Hepatic stellate cell (primary cell): ENCODE measurements around the gene TSEN2.
"Not testable (repeated sequence)": the region's sequence is repeated elsewhere in the genome, so short reads cannot be mapped to it uniquely, and the experiment has no call there.

Source experiments
- DNase-seq: peaks from one replicate; pipeline ENCODE4 v3.0.0; 2011; ENCODE audit warnings: low spot score

Gene TSEN2

DNA sequence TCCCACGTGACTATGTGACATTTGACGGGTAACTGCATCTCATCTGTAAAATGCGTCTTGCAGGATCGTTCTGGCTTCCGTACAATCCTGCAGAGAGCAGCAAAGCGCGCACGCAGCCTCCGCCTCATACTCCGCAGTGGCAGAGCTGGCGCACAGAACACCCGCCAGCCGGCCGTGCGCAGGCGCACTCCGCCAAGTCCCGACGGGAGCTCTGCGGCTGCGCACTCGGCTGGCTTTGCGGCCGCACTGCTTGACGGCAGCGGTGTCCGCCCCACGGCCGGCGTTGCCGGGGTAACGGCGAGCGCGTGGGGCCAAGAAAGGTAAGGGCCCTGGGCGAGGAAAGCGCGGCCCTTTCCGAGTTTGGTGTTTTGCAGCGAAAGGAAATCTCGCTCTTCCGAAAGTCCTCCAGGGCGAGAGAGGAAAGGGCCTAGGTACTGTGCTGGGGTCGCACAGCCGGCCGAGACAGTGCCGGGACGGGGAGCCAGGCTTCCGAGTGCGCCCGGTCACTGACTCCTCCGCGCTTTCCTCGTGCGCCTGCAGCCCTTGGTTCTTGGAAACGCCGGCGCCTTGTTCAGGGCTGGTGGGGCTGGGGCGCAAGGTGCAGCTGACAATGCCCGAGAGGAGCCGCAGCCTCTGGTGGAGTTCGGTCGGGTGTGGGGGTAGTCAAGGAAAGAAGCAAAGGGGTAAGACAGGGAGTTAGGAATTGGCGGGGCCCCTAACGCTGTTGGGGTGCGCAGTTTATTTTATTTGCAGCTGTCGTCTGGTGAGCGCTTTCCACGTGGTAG, at the start of gene TSEN2:
Gene TSEN2, plus strand, starts transcription at position 283 of the 785 bp plus-strand sequence. CDS start 5,321 bp downstream, outside the sequence.
- DNase-seq, result peak; percentile 99

DNA sequence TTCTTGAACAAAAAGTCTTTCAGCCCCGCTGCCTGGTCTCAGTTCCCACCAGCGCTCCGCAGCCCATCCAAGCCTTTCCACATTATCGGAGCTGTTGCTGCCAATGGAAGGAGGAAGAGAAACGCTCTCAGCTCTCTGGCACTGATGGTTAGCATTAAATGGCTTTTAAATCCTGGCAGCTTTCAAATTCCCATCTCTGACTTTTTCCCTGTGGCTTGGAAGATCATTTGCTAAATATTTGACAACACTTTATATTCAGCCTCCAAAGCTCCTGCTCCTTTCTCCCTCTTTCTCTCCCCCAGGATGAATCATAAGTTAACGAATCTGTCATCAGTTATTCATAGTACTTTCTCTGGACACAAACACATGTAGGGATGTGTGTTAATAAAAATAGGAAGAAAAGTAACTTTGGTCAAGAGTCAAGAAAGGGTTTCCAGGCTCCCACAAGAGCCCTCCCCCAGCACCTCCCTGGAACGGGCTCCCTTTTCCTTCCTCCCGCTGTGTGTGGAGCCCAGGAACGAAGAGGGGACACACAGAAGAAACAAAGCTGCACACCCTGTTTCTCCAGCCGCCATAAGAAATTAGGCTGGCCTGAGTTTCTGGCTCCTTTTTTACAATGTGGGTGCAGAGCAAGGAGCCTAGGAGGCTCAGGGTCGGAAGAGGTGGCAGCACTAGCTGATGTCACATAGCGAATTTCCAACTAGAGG, 47.6 kb upstream of the TSEN2 start:
- DNase-seq, result no peak

DNA sequence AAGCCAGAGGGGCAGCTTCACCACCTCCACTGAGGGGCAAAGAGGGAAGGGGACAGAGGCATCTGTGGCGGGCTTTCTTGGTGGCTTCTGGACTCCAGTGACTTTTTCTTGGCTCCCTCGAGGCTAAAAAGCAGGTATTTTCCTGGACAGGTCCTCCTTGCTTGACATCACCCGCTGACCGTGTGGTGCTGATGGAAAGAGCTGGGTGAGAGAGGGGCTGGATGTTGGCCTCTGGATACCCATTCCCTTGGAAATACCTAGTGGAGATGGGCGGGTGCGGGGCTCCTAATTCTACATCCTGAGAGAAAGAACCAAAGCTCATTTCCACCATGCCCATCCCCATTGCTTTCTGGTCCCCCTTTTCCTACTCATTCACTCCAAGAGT, 47.1 kb upstream of the TSEN2 start:
- DNase-seq, result no peak

DNA sequence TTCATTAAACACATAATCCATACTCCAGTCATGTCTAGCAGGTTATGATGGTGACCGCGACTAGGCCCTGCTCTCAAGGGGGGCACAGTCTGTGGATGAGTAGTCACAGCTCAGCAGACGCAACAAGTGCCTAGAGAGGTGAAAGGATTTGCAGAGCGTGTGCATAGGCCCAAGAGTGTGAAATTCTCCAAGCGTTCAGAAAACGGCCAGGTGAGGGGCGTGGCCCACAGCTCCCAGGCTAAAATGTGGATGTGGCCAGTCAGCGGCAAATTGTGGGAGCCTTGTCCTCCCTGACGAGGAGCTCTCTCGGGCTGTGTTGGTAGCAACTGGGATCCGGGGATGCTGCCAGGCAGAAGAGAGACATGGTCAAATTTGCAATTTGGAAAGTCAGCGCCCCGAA, 46.4 kb upstream of the TSEN2 start:
- DNase-seq, result no peak

DNA sequence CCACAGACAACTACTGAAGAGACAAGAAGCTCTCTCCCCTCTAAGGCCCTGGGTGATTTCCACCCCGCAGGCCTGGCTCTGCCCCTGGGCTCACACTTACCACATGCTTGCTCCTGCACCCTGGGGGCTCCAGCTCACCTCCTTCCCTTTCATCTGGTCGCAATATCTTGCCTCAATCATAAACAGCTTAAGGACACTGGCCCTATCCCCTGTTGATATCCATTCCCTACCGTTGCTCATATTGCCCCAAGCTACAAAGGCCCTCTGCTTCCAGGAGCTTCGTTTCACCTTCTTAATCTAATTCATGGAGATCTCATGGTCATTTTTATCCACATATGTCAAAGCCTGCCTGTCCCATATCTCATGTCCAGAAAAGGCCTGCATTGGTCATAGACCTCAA, 46.0 kb upstream of the TSEN2 start:
- no peak for DNase-seq

DNA sequence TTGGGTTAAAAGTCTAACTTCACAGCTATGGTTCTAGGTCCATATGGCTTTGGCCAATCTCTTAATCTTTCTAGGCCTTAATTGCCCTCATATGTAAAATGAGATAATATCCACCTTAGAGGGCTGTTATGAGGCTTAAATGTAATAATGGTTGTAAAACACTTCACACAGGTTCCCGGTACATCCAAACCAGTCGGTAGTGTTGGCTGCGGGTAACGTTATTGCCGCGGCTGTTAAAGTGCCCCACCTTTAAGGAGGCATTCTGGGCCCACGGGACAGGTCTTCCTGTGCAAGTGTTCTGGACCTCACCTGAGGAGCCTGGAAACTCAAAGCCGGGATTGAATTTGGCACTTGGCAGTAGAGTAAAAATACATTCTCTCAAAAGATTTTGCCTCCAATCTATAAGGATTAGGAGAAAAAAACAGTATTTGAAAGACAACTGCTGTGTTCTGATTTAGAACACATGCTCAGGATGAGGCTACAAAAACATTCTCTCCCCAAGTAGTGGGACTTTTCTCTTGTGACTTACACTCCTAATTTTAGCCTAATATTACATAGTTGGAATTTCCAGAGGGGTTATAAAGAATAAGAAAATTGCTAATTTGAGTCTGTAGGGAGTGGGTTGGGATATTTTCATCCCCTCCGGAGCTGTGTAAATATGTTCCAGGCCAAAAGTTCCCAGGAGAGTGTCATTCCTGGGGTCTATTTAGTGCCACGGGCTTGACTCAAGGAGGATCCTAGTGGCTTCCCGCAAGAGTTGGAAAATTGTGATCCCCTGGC, 44.9 kb upstream of the TSEN2 start:
- DNase-seq, result no peak

DNA sequence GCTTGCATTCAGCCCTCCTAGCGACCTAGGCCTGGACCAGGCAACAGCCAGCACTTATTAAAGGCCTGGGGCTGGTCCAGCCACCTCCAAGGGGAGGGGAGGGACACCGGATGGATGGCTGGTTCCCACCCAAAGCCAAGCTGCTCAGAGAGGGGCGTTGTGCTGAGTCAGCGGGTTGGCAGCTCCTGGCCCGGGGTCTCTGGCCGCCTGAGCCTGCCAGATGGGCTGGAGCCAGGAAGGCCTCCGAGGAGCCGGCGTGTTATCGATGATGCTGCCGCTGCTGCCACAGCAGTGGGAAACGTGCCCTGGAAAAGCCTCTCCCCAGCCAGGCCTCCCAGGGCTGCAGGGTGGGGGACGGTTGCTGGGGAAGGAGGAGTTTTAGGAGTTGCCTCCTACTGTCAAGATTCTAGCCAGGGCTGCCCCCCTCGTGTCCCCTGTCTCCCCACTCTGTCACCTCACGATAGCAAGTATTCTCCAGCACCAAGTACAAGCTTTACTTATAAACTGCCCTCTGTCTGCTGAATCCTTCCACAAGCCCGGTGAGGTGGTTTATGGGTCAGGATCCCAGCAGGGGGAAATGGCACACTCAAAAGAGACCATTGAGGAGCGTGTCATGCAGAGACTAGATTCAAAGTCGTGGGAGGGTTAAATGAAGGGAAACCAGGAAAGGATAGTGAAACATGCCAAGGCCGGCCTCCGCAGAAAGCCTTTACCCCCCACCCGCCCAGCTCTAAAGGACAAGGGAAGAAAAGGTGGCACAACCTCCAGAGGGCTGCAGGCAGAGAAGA, 43.2 kb upstream of the TSEN2 start:
- DNase-seq, result no peak

DNA sequence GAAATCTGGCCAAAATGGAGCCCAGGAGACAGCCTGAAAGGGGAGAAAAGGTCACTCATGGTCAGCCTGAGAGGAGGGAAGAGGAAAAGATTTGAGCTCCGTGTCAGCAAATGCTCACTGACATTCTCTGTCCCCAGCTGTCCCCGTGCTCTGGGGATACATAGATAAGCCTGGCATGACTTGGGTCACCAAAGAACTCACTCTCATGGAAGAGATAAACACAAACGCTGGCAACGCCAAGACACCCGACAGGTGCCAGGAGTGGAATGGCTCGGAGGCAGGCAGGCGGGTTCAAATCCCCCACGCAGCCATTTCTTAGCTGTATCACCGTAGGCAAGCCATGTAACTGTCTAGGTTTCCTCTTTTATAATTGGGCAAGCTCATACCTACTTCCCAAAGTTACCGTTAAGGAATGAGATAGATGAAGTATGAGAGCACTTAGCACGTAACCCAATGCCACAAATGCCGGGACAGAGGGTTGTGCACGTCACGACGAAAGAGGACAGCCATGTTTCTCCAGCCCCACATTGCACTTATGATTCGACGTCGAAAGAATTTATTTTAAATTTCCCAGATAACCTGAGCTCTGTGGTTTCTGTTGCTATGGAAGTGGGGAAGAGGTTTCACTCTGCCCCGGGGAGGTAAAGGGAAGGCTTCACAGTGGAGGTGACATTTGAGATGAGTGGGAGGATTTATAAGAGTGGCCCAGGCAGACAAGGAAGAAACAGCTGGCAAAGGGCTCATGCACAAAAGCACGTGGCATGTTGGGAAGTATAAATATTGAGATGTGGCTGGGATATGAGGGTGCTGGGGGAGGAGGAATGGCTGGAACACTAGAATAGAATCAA, 41.4 kb upstream of the TSEN2 start:
- no peak for DNase-seq

DNA sequence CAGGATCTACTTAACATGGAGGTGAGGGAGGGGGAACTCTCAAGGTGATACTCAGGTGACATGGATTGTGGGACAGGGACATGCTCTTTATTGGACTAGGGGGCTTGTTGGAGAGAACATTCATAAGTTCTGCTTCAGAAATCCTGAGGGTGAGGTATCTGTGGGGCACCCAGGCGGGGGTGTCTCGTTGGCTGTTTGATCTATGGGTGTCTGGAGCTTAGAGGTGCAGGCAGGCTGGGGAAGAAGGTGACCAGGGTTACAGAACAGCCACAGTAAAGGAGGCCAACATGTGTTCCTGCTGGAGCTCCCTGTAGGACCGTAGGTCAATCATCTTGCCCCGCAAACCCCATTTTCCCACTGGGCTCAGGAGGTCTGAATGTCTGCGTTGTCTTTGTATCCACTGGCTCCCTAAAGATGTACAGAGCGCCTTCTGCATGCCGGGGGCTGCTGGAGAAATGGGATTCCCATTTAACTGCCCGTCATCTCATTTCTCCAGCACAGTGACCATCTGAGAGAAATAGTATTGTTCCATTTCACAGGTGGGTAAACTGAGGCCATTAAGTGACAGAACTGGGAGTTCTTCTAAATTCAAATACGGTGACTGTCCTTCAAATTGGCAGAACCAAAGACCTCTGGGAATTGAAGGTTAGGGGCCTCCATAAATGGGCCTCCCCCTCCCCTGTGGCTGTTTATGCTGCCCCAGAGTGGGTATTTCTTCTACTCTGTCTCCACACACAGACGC, 40.3 kb upstream of the TSEN2 start:
- no peak for DNase-seq

DNA sequence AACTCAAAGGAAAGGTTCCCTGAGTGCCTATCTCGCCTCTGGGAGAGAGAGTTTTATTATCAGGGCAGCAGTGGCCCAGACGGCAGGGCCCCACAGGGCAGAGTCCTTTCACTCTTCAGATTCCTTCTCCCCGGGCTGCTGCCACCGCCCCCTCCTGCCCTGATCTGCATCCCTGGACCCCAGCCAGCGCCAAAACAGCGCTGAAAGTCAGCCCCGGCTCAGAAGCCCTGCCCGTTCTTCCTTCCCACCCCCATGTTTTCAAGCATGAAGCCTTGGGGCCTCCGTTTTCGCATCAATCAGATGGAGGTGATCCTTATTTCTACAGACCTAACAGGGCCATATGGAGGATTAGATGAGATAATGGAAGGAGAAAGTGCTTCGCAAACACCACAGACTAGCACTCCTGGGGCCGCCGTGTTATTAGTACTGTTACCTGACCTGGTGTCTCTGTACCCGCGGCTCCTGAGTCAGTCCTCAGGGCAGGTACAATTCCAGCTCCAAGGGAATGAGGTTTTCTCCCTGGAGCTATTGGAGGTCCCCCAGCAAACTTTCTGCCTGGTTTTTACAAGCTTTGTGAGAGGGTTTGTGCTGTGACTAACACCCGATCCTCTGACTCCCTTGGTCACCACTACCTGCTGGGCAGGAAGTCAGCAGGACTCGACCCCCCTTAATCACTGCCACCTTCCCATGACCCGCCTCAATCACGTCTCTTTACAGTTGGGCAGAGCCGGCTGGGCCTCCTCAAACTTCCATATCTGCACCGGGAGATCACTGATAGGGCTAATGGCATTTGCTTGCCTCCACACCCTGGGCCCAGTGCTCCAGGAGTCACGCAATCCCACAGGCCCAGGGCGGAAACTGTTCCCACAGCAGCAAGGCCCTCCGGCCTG, 39.5 kb upstream of the TSEN2 start:
- DNase-seq, result no peak

DNA sequence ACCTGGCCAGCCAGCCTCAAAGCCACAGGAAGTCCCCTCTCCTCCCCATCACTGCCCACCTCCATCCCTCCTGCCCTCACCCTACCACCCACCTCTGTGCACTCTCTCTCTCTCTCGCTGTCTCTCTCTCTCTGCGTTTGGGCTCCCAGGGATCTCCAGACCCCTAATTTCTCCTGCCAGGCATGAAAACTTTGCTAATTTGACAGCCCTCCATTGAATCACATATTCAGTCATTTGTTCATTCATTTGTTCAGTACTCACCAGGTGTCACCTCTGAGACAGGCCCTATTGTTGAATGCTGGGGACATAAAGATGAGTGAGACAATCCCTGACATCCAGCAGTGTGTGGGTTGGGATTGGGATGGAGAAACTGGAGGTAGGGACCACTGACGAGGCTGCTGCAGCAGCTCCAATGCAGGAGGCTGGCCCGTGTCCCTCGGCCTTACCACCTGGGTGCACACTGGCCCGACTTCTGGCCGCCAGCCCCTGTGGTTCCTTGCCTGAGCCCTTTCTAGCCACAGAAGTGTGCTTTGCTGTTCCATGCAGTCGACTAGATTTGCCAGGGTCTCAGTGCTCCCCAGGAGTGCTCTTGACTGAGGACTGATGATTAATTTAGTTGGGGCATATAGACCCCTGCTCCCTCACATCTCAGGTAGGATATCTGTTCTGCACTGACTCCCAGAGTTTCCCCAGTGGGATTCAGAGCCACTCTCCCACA, 38.6 kb upstream of the TSEN2 start:
- DNase-seq, result no peak

DNA sequence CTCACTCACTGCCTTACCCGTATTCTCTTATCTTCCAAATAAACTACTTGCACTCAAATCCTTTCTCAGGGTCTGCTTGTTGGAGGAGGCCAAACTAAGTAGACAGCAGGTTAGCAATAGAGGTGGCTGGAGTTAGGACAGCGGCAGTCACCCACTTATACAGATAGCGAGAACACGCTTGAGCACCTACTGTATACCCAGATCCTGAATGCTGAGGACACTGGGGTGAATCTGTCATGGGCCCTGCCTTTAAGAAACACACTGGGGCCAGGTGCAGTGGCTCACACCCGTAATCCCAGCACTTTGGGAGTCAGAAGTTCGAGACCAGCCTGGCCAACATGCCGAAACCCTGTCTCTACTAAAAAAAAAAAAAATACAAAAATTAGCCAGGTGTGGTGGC, 38.0 kb upstream of the TSEN2 start:
- DNase-seq, result no peak

DNA sequence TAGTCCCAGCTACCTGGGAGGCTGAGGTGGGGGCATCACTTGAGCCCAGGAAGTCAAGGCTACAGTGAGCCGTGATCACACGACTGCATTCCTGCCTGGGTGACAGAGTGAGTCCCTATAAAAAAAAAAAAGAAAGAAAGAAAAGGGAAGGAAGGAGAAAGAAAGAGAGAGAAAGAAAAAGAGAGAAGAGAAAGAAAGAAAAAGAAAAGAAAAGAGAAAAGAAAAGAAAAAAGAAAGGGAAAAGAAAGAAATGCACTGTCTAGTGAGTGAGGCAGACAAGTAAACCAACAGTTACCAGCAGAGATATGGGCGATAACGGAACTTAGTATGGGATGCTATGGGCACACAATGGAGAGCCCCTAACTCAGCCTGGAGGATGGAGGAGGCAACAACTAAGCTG, 37.2 kb upstream of the TSEN2 start:
- no peak for DNase-seq

DNA sequence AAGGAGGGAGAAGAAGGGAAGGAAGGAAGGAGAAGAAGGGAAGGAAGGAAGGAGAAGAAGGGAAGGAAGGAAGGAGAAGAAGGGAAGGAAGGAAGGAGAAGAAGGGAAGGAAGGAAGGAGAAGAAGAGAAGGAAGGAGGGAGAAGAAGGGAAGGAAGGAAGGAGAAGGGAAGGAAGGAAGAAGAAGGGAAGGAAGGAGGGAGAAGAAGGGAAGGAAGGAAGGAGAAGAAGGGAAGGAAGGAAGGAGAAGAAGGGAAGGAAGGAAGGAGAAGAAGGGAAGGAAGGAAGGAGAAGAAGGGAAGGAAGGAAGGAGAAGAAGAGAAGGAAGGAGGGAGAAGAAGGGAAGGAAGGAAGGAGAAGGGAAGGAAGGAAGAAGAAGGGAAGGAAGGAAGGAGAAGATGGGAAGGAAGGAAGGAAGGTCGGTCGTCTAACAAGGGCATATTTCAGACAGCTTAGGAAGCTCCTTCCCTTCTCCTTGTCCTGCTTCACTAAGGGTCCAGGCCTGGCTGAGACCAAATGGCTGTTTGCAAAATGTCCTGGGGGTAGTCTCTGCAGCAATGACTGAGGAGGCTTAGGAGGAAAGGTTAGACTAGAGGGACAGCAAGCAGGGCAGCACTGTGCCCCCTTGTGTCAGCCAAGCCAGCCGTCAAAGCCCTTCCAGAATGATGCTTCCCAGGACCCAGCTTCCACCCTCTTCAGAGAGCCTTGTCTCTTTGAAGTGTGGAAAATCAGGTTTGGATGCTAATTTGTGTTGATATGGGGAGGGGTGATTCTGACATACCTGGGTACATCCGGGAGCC, 35.7 kb upstream of the TSEN2 start:
- not testable (repeated sequence) for DNase-seq

DNA sequence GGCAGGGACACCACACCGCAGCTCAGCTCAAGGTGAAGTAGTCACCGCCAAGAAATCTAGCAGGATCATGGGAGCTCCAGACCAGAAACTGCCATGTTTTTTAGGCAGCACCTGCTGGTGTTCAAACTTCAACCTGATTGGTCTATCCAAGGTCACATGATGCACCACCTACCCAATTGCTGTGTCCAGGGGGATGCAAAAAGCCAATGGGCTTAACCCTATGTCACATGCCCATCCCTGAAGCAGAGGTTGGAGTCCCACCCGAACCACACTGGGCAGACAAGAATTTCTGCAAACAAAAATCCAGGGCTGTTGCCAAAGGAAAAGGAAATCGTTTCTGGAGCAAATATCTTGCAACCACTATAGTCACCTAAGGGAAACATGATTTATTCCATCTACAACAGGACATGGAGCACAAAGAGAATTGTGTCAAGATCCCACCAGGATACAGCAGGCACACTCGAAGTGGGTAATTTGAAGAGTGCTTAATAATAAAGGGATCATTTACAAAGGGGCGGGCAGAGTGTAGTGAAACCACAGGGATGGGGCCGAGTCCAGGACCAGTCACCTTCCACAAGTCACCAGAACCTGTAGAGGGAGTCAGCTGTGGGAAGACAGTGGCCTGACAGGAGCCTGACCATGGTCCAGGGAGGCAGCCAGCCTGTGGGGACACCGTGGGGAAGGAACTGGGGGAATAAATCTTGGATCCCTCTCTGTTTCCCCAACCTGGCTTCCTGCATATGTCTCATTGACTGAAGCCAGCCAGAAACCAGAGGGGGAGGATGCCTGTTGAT, 34.2 kb upstream of the TSEN2 start:
- no peak for DNase-seq

DNA sequence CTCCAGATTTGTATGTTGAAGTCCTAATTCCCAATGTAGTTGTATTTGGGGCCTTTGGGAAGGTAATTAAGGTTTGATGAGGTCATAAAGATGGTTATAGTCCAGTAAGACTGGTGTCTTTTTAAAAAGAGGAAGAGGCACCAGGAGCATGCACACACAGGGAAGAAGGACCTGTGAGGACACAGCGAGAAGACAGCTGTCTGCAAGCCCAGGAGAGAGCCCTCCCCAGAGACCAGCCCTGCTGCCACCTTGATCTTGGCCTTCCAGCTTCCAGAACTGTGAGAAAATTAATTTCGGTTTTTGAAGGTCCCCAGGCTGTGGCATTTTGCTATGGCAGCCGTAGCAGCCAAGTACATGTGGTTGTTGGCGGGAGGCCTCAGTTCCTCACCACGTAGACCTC, 32.8 kb upstream of the TSEN2 start:
- DNase-seq, result no peak

DNA sequence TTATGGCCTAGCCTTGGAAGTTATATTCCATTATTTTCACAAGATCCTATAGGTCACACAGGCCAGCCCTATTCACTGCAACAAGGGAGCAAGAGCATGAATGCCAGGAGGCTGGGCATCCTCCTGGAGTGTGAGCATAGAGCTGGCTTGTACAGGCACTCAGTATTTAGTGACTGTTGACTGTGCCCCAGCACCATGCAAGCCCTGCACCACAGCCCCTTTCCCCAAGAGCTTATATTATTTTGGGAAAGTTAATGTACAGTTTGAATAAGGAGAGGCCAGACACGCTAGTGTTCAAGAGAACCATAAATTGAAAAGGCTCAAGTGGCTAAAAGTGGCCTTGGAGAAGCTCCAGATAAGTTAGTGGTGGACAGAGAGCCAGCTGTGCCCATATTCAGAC, 32.3 kb upstream of the TSEN2 start:
- no peak for DNase-seq
